GM12873 (cell line): Measurements from ENCODE around the gene FHAD1.

ENCODE experiments used
- TF ChIP-seq, protein P1 (sequence below): IDR thresholded peaks from 2 replicates; pipeline ENCODE4 v1.5.1; 2012; ENCODE audit warnings: low read depth, mild to moderate bottlenecking, moderate library complexity, low read length, control low read depth; ENCODE audit not compliant: insufficient read depth; ENCODE audit errors: missing control alignments

FHAD1 gene

DNA sequence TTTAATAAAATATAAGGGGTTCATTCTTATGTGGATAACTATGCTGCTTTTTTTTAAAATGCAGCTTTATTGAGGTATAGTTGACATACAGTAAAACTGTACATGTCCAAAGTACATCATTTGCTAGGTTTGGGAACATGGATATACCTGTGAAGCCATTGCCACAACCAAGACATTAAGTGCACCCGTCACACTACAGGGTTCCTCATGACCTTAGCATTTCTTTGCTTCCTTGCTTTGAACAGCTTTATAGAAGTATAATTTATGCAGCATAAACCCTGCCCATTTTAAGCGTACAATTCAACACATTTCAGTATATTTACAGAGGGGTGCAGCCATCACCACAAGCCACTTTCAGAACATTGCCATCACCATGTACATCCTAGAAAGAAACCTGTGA, 26.3 kb downstream of the FHAD1 start:
- TF ChIP-seq, protein P1, sequence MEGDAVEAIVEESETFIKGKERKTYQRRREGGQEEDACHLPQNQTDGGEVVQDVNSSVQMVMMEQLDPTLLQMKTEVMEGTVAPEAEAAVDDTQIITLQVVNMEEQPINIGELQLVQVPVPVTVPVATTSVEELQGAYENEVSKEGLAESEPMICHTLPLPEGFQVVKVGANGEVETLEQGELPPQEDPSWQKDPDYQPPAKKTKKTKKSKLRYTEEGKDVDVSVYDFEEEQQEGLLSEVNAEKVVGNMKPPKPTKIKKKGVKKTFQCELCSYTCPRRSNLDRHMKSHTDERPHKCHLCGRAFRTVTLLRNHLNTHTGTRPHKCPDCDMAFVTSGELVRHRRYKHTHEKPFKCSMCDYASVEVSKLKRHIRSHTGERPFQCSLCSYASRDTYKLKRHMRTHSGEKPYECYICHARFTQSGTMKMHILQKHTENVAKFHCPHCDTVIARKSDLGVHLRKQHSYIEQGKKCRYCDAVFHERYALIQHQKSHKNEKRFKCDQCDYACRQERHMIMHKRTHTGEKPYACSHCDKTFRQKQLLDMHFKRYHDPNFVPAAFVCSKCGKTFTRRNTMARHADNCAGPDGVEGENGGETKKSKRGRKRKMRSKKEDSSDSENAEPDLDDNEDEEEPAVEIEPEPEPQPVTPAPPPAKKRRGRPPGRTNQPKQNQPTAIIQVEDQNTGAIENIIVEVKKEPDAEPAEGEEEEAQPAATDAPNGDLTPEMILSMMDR = no peak

- TF ChIP-seq, protein P1 = no peak
These were observed 29.1 kb downstream of the FHAD1 start for GRCh38 chr1:15275921-15276683.

DNA sequence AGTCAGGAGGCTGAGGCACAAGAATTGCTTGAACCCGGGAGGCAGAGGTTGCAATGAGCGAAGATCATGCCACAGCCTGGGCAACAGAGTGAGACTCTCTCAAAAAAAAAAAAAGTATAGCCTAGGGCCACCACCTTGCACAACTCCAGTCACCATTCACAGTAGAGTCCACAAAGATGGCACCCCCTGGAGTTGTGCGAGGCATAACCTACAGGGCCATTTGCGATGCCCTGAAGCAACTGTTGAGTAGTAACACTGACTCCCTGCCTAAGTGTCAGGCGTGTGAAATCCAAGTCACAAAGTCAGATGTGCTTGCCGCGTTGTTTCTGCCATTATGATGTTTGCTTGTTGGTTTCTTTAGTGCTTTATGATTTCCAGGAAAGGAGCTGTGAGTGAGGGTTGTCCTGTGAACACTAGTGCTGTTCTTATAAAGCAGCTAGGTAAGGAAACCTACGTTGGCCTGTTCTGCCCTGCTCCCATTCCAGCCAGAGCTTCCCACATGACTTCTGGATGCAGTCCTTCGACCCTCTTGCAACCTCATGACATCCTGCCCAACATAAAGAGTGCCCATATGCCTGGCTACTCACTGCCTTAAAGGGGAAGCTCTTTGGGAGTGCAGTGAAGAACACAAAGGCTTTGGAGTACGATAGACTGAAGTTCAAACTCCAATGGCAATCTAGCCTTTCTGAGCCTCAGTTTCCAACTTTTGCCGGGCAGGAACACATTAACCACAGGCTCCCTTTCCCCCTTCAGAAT, 29.8 kb downstream of the FHAD1 start:
- TF ChIP-seq, protein P1 = no peak

GRCh38 chr1:15277447-15277838, 30.4 kb downstream of the FHAD1 start:
- TF ChIP-seq, protein P1 = no peak

DNA sequence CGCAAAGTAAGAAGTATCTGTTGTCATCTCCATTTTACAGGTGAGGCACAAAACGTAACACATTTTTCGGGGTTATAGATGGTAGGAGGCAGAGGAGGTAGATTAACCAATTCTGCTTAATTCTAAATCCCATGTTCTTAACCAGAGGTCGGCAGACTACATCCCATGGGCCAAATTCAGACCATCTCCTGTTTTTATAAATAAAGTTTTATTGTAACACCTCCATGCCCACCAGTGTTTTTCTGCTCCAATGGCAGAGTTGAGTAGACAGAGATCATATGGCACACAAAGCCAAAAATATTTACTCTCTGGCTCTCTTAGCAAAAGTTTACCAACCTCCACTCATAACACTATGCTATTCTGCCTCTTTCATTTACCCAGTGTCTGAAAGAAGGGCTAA, 30.9 kb downstream of the FHAD1 start:
- TF ChIP-seq, protein P1 = no peak

DNA sequence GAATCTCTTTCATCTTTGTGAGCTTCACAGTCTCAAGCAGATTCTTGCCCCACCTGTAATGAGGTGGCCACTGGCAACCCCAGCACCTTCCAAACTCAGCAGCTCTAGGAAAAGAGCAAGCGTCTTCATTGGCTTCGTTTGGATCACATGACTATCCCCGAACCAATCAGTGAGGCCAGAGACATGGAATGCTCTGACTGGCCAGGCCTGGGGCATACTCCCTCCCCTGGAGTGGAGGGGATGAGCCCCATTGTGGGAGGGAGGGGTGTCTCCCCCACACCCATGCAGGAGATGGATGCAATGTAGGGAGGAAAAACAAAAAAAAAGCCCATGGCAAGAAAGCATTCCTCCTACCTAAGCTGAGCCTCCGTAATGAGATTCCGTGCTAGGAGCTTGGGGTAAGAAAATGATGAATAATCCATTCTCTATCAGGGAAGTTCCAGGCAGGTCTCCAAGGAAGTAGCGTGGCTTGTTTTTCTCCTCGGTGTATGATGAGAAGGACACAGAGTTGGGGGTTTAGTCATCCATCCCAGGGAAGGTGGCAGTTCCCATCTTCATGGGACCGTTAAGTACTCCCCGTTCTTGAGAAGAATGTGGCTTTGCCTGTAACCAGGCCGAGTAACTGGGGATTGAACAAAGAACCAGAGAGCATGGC, 32.7 kb downstream of the FHAD1 start:
- TF ChIP-seq, protein P1 = no peak

- TF ChIP-seq, protein P1 = no peak
These were observed 33.4 kb downstream of the FHAD1 start for GRCh38 chr1:15280416-15280815.
